GM18517 (cell line): ENCODE results near the gene CRNN.

Experiments
- ATAC-seq: cut with Tn5 transposase; IDR thresholded peaks from one replicate; pipeline ENCODE4 v1.9.1; 2021; ENCODE audit warnings: mild to moderate bottlenecking, moderate library complexity; ENCODE audit not compliant: unreplicated experiment

Gene CRNN

DNA sequence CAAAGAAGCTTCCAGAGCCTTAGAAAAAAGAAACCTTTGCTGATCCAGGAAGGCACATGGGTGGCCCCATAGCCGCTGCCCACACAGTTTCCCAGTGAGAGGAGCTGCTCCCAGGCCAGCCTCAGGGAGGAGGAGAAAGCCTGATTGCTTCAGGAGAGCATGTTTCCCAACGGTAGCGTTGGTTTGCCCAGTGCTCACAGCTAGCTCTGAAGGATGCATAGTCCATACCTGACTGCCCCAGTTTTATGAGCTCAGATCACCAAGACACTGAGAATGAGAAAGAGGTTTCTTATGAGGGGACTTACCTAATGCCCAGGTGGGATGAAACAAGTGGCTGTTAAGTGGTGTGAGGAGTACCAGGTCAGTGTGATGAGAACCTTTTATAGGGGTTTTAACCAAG lies at the start of gene CRNN:
Gene CRNN, minus strand, starts transcription at position 355 of the 400 bp plus-strand sequence. CDS start 2,030 bp downstream, outside the sequence.
- ATAC-seq: no peak

DNA sequence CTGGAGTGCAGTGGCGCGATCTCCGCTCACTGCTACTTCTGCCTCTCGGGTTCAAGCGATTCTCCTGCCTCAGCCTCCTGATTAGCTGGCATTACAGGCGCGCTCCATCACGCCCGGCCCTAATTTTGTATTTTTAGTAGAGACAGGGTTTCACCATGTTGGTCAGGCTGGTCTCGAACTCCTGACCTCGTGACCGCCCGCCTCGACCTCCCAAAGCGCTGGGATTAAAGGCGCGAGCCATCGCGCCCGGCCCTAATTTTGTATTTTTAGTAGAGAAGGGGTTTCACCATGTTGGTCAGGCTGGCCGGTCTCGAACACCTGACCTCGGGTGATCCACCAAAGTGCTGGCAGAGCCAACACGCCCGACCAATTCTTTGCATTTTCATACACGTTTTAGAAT lies 48.6 kb upstream of the CRNN start:
- no peak for ATAC-seq

DNA sequence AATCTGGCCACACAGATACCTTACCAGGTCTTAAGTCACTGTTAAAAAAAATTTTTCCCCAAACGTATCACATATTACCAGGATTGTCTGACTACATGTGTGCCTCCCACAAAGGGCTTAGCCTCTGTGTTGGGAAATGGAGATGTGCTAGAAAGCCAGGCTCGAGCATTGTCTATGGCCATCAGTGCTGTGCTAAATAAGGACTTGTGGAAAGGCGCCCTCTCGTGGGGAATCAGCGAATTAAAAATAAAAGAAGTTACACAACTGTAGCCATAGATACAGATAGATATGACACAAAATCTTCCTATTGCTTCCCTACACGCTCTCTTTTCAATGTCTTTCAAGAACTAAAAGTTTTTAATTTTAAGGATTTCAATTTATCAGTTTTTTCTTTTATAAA lies 47.5 kb upstream of the CRNN start:
- no peak for ATAC-seq

DNA sequence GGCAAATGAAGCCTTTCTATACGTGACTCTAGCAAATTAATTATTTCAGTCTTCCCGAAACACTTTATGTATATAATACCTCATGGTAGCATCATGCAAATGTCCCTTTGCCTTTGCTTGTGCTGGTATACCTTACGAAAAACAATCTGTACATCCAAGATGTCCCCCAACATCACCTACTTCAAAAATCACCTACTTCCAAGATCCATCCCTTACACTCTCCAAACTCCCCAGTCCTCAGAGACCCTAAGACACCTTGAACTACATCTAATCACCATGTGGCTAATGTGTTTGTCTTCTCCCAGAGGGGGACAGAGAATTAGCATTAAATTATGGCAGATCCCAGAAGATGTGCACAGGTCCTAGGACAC lies 46.5 kb upstream of the CRNN start:
- no peak for ATAC-seq

DNA sequence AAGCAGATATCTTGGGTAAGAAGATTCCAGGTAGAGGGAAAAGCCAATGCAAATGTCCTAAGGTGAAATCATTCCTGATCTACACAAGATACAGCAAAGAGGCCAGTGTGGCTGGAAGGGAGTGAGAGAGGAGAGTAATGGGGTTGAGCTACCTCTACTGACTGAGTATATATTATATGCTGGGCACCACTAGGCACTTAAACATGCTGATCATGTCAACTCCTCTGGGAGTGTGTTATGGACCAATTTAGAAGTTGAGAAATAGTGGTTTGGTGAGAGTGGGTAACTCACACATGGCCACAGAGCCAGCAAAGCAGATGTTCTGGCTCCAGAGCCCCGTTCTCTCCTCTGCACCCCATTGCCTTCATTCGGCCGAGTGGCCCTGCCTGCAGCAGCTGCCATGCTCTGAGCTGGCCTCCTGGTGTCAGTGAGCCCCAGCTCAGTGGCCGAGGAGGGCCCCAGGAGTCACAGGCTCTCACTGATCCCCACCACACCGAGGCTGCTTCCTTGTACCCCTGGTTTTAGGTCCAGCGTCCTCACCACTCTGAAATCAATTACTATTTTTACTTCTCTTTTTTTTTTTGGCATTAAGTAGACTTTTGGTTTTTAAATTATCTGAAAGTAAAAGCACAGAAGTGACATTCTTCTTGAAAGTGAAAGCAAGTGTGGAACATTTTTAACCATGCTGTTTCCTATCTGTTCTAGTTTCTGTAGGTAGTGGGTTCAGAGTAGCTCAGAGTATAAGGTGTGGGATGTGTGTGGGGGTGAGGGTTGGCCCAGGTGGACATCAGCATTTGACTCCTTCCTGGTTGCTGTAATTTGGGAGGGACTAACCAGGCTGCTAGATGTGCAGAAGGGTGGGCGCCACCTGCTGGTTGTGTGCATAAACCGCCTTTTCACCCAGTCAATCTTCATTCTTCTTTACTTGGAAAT lies 45.8 kb upstream of the CRNN start:
- peak; percentile 94 for ATAC-seq

DNA sequence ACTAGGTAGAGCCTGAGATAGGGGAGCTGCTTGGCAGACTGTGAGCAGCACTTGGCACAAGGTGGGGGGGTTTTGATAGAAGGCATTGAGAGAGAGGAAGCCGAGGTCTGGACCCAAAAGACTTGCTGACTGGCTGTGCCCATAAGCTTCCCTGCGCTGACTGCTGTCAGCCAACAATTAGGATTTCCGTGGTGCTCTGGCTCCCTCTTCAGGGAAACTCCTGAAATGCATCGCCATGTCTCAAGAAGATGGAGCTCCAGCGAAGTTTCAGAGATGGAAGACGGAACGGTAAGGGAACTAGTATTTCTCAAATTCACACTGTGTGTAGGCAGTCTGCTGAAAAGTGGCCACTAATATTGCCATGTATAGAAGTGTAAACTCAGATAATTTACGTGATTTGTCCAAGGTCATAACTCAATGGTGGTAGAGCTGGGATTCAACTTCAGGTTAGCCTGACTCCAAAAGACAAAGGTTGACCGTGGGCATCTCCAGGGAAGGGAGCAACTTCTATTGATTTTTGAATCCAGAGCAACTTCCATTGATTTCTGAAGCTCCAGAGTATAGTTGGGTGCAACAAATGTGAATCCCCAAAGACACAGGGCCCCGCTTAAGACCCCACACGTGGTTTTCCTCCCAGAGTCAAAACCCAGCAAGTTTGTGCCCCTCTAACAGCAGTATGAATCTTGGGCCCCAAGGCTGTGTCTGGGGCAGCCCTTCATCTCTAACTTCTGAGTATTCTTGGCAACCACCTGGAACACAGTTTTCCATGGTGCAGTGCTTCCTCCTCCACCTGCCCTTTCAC lies 44.5 kb upstream of the CRNN start:
- no peak for ATAC-seq

DNA sequence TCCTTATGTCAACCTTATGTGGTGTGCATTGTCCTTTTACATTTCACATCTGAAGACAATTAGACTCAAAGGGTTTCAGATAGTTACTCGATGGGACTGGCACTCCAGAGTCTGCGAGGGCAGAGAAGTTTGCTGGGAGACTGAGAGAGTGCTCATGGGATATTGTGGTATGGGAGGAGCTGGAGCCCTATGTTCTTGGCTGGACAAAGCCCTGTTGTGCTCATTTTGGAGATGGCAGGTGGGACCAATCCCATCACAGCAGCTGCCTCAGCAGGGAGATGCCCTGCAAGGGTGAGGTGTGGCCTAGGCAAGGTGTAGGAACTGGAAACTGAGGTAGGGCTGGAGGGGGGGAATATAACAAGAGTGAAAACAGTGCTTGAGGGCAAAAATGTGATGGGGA lies 43.5 kb upstream of the CRNN start:
- no peak for ATAC-seq

DNA sequence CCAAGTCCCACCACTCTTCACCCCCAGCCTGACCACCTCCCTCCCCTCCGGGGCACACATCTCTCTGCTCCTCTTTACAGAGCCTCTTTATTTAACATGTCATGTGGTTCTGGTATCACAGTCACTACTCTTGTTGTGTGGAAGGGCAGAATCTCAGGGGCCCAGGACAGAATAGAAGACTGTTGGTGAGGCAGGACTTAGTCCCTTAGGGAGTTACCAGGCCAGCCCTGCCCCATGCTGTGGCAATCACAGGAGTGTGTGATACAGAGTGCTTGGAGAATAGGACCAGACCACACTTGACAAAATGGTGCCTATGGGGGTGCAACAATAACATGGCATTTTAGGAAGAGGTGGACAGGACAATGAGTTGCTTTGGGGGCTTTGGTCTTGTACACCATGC lies 43.0 kb upstream of the CRNN start:
- no peak for ATAC-seq

DNA sequence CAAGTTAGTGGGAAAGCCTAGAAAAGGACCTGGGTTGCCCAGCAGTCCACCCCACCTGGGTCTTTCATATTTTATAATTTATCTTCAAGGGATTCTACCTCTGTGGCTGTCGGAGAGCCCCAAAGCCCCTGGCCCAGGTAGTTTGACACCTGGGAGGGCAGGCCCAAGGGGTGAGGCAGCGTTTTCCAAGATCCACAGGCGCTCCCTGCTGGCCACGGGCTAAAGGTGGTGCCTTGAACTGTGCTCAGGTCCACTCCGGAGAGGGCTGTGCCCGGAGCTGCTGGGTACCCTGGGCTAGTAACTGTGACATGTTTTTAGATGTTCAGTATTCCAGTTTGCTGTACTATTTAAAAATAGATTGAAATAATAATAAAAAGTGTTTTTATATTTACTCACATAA lies 37.2 kb upstream of the CRNN start:
- ATAC-seq: no peak

DNA sequence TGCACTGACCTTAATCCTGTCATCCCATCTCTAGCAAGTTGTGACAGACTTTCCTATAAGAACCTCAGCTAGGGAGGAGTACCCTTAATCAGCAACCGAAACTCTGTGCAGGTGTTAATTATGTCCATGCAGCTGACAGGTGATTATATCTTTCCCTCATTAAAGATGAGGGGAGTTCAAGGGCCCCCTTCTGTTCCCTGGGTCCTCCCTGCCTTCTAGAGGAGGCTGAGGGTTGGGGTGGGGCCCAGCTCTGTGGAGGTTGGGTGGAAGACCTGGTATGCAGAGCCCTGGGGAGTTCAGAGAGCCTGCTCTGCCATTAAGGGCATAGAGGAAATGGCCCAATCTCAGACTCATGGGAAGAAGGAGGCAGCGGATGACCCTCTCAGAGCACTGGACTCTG lies 35.6 kb upstream of the CRNN start:
- ATAC-seq: no peak

DNA sequence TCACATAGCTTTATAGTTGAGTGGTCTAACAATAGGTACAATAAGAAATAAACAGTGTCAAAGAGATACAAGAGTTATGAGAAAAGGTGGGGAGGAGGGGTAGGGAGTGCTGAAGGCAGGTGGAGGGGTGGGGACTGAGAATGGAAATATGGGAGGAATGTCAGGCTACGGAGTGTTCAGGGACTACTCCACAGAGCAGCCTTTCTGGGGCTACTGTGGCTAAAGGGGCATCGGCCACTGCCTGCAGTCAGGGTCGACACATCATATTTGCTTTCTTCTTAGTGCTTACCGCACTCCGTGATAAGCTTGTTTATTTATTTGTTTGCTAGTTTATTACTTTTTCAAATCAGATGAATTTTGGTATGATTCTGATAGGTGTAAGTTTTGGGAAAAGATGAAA lies 34.4 kb upstream of the CRNN start:
- ATAC-seq: no peak

DNA sequence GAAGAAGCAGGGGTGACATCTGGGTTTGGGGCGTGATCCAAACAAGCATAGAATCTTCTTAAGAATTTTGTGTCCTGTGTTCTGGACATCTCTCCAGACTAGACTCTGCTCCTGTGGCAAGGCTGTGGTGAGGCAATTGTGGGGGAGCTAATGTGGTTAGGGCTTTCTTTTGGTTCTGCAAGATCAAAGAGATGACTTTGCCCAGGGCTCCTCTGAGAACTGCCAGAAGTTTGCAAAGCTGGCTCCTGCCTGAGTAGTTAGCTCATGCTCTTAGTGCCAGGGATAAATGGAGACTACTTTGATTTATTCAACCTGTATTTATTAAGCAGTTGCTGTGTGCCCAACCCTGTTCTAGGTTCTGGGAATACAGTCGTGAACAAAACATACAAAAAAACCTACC lies 34.0 kb upstream of the CRNN start:
- ATAC-seq: no peak

DNA sequence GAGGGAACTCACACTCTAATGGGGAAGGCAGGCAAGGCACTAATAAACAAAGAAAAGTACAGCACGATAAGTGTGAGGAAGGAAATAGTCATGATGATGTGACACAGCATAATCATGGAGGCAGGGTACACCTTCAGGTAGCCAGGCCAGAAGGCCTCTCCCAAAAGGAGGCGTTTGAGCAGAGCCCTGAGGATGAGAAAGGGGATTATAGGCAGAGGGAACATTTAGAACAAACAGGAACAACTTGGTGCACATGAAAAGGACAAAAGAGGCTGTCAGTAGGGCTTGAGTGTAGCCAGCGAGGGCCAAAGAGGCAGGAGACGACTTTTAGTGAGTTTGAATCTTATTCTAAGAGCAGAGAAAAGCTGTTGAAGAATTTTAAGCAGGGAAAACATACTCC lies 33.4 kb upstream of the CRNN start:
- no peak for ATAC-seq

DNA sequence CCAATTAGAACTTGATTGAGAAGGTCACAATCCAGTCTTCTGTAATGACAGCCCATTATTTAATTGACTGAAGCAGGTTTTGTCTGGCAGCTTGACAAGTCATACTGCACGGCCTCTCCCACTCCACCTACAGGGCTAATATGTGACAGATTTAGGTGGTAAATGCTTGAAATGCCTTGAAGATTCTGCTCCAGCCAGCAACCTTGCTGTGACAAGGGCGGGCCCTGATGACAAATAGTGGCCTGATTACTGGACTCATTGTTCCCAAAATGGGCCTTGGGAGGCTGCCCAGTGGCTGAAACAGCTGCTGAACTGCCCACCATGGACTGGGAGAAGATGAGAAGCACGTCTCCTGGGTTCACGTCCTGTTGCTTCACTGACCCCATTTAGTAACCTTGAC lies 30.0 kb upstream of the CRNN start:
- ATAC-seq: no peak

DNA sequence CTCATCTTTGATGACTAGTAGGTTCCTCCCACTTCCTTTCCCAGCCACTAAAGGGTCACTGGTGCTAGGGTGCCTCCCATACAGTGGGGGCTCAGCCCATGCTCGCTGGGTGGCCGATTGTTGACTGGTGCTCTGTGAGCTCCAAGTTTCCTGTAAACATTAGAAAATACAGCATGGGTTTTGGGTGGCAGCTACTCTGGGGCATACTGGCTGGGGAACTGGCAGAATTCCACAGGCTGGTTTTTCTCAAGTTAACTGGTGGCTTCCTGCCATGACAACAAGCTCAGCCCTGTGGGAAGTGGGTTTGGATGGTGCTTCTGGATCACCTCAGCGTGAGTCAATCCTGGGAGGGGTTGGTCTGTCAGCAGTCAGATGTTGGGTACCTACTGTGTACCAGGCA lies 28.7 kb upstream of the CRNN start:
- ATAC-seq: no peak

DNA sequence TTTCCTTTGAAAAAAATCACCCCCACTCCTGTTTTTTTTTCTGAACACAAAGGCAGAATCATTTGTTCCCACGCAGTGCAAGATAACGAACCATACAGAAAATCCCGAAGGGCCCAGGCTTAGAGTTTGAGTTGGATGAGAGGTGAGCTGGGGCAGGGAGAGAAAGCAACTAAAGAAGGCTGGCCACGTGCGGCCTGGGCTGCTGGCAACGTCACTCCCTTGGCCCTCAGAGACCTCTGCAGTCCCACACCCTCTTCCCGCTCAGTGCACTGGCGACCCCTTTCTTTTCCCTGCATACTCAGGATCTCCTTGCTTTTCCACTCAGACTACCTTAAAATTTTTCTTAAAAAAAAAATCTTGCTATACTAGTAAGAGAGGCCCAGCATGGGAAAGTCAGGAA lies 28.2 kb upstream of the CRNN start:
- ATAC-seq: no peak

DNA sequence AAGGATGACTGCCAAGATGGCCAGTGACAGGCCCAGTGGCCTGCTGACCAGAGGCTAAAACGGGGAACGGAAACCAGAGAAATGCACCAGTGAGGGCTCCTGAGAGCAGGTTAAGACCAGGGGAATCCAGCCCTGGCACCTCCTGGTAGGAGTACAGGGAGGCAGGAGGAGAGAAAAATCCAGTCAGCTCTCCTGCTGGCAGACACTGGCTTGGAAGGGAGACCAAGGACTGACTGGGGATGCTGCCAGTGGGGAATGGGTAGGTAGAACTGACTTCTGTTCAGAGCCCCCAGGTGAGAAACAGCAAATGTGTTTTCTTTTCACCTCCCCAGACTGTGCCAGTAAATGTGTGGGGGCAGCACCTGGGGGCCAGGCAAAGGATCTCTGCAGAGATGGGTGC lies 27.7 kb upstream of the CRNN start:
- no peak for ATAC-seq

DNA sequence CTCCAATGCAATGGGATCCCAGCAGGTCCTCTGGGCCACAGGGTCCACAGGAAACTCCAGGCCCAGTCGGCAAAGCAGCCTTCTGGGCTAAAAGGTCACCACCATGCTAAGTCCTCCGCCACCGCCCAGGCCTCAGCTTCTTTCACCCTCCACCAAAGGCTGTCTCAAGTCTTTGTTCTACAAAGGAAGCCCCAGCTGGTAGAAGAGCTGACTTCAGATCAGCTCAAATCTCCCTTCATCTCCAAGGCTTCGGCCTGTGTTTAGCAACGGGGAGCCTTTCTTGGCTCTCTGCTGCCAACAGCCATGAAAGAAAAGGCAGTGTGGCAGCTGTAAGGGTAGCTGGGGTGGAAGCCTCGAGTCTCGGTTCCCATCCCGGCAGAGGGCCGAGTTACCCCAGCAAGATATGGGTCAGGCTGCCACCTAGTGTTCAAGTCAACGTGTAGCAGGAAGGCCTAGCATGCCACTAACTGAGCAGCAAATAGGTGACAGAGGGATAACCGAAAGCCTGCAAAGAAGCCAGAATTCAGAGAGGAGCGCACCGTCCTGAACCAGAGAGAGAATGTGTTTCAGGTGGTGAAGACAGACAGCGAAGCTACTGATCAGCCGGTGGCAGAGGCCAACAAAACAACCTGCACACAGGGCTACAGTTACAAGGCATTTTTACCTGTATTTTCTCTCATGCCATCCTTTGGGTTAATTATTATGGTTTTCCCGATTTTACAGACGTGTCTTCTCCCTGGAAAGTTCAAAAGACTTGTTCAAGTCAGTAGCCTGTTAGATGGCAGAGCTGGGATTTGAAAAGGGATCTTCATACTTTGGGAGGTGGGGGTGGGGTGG lies 26.8 kb upstream of the CRNN start:
- ATAC-seq: peak; percentile 77

DNA sequence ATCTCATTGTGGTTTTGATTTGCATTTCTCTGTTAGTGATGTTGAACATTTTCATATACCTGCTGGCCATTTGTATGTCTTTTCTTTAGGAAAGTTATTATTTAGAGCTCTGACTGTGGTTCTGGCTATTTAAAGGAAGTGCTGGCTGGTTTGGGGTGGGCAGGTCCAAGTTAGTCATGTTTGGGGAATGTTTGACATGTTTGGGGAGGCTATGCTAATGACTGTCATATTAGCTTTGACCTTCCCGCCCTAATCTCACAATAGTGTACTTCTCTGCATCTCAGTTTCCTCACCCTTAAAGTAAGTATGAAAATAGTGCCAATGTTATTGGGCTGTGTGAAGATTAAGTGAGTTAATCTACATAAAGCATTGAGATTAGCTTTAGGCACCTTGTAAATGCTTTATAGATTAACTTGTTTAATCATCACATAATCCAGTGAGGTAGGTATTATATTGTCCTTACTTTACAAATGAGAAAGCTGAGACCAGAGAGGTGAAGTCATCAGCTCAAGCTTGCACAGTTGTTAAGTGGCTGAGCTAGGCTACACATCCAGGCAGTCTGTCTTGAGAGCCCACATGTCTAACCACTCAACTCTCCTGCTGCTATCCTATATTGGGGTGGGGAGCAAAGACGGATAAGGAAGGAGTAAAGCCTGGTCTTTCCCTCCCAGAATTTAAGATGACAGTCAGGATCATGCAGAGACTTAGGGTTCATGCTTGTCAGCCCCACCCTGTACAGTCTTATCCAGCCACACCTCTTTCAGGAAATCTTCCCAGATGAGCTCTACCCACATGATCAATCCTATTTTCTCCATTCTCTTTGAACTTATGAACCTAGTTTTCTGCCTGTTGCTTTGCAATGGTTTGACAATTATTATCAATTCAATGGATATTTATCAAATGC lies 22.8 kb upstream of the CRNN start:
- ATAC-seq: no peak

DNA sequence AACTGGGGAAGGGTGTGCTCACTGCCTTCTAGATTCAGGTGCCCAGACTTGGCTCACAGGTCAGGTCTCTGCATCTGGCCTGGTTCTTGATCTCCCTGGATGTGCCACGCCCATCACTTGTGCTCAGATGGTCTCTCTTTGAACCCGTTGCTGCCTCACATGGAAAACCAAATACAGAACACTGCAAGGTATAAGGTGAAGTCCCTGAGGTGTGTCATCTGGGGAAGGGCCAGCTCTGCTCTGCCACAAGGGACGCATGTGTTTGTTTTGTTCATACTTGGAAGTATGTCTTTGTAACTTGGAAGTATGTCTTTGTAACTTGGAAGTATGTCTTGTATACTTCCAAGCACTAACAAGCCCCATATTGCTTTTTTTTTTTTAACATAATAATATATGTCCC lies 13.4 kb upstream of the CRNN start:
- no peak for ATAC-seq
